Stimulated activated CD4-positive, alpha-beta T cell treated with anti-CD3 and anti-CD28 coated beads, Interleukin-4, amount 100 ng/mL, for 24 hours (primary cell): ENCODE results near the gene STK35.
"Not testable (repeated sequence)": the region's sequence is repeated elsewhere in the genome, so short reads cannot be mapped to it uniquely, and the experiment has no call there.

Experiments
- DNase-seq: peaks from one replicate; pipeline ENCODE4 v3.0.0-alpha.2; 2020

STK35 gene

DNA sequence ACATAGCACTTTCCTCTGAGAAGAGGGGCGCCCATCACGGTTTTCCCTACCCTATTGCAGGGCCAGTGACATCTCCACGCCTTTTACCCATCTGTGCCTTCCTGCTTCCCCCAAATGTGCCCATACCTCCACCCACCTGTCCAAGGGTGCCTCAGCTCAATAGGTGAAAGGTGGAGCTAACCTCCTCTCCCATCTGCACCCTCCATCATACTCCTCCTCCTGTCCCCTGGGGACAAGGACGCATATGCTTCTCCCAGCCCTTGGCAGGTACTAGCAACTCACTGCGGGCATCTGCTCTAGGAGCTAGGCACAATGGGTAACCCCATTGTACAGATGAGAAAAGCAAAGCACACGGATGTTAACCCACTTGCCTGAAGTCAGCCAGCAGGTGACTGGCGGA, 62.8 kb downstream of the STK35 start:
- DNase-seq: no peak

- DNase-seq: no peak
Observed at GRCh38 chr20:2164966-2165365, 63.3 kb downstream of the STK35 start.

DNA sequence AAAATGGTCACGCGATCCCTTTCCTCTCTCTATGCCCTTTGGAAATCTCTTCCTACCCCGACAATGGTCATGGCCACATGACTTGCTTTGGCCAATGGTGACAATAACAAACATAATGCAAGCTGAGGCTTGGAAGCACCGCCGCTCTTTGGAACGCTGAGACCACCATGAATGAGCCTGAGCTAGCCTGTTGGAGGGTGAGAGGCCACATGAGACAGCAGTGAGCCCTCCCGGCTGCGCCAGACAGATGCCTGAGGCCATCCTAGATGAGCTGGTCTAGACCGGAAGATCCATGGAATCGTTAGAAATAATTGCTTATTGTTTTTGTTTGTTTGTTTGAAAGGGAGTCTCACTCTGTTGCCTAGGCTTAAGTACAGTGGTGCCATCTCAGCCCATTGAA, 64.2 kb downstream of the STK35 start:
- no peak for DNase-seq

GRCh38 chr20:2167112-2167511, 65.5 kb downstream of the STK35 start:
- no peak for DNase-seq

DNA sequence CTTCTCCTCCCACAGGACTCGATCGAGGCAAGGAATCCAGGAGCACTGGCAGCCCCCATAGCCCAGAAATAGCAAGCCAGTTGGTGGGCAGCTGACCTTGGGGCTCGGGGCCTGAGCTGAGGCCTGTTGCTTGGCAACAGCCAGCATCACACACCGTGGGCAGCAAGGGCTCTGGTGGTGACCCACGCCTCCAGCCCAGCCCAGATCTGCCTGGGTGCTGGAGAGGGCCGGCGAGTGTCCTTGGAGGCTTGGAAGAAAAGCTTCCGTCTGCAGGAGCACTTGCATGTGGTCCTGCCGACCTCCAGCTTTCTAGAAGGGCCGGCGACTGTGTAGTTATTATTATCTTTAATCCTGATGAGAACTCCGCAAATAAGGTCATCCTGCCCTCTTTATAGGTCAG, 67.3 kb downstream of the STK35 start:
- DNase-seq: no peak

DNA sequence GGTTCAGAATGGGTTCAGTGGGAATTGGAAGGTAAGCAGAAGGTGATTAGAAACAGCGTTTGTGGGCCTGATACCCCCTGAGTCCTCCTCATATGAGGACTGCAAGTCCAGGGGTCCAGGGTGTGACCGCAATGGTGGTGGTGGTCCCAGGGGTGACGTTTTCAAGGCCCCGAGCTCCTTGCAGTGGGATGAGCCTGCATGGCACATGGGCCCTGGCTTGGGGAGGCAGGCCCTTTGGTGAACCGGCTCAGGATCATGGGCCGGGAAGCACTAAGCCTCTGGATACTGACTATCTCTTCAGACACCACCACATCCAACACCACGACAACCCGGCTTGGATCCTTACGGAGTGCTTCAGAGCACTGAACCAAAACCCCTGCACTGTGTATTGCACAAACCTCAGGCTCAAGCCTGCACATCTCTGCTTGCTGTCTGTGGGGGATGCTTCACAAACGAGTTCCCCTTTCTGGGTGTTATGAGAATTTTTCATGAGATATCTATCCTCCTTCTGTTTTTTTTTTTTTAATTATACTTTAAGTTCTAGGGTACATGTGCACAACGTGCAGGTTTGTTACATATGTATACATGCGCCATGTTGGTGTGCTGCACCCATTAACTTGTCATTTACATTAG, 67.9 kb downstream of the STK35 start:
- DNase-seq: no peak

DNA sequence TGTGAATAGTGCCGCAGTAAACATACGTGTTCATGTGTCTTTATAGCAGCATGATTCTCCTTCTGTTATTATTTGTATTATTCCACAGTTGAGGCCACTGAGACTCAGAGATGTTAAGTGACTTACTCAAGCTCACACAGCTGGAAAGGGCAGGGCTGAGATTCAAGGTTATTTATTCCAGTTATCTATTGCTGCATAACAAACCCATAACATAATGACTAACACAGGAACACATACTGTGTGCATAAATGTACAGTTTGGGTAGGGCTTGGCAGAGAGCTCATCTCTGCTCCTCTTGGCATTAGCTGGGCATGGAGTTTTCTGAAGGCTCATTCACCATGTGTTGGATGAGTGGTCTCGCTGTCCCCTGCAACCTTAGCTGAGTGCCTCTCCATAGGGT, 68.8 kb downstream of the STK35 start:
- DNase-seq: no peak

GRCh38 chr20:2171266-2171790, 69.7 kb downstream of the STK35 start:
- DNase-seq: no peak

GRCh38 chr20:2171840-2172239, 70.2 kb downstream of the STK35 start:
- DNase-seq: not testable (repeated sequence)

DNA sequence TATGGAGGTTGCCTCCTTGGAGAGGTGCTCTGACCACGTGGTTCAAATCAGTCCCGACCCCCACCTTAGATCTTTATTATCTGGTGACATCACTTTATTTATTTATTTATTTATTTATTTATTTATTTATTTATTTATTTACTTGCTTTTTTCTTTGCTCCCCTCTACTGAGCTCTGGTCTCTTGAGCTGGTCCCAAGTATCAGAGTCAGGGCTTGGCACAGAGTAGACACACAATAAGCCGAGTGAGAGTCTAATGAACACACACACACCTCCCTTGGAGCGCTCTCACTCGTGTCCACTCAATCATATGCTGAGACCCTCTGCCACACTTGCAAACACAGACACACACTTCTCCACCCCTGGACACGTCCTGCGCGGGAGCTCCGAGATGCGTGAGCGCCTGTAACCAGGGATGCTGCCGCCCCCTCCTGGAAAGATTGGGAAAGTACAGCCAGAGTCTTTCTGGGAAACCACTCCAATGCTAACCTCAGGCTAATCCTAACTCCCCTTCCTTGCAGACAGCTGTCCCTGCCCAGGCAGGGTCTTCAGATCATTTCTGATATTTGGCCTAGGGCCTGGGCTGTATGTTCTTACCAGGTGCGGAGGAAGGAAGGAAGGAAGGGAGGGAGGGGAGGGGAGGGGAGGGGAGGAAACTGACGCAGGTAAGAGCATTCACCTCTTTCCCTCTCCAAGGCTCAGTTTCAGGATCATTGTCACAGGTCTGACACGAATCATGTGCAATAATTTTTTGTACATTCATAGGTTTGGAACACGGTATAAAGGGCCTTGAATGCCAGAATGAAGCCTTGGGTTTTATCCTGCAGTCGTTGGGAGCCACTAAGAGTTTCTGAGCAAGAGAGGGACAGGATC, 70.9 kb downstream of the STK35 start:
- DNase-seq: peak; percentile 74

DNA sequence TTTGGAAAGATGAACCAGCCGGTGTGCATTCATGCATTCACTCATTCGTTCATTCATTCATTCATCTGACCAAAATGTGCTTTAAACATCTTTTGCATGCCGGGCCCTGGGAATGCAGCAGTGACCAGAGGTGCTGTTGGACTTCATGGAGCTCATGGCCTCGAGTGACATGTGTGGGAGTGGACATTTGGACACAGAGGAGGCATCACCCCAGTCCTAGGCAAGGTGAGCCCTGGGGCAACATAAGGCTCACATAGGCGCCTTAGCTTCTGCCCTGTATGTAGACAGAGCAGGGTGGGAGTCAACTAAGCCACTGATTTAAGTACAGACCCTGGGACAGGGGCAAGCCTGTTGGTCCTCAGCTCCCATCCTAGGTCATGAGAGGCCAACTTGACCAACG, 71.6 kb downstream of the STK35 start:
- no peak for DNase-seq

- no peak for DNase-seq
Observed at GRCh38 chr20:2174067-2174466, 72.4 kb downstream of the STK35 start.

DNA sequence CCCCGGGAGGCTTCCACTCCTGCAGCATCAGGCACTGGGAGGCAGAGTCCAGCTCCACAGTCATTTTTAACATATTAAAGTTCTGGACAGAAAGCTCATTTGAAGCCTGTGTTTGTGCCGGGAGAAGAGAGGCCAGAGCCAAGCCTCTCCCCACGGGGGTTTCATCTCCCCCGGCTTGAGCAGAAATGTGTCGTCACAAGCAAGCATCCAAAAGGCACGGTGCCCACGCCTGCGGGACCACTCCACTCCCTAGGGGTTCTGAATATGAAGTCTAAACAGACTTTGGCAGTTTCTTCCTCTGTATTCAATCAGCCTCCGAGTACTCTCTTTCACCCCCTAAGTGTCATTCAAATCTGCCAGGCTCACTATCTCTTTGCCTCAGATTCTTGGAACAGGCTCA, 75.3 kb downstream of the STK35 start:
- DNase-seq: no peak

DNA sequence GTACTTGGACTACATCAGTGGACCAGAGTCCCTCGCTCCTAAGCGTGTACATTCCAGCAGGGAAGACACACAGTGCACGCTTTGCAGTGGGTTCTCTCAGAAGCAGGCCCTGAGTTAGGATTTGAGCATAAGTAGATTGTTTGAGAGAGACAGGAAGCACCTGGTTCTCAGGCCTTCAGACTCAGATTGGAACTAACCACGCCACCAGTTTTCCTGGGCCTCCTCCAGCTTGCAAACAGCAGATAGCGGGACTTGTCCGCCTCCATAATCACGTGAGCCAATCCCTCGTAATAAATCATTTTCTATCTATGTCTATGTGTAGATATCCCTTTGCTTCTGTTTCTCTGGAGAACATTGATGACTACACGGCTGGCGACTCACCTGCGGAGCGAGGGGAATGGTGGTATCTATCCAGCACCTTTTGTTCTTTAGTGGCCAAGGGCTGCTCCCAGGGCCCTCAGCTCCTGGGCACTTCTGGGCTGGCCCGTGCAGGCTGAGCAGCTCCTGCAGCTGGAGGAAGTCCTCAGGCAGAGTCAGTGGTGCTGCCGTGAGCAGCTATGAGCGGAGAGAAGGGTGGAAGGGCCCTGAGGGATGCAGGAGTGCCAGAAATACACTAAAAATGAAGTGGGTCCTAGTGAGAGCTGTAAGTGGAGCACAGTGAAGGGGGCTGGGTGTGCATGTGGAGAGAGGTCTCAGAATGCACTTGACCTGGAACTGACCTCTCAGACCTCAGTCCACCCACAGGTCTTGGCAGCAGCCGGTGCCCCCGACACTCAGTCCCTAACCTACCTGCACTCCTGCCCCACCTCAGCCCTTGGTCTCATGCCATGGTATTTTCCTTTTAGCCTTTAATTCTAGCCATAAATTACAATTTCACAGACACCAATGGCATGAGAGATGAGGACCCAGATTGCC, 76.9 kb downstream of the STK35 start:
- no peak for DNase-seq

GRCh38 chr20:2179233-2179580, 77.6 kb downstream of the STK35 start:
- DNase-seq: no peak

DNA sequence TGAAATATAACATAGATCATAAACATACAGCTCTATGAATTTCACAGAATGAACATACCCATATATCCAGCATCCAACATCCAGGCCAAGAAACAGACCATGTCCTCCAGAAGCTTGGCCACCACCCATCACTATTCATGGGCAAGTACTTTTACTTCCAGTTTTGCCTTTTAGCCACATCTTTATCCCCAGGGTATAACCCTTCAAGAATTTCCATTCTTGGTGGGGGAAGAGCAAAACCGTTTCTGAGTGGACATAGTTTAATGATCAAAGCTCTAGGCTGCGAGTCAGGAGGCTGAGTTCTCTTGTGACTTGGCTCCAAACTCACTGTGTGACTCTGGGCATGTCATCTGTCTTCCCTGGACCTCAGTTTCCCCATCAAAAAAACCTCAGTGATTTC, 78.3 kb downstream of the STK35 start:
- DNase-seq: no peak

DNA sequence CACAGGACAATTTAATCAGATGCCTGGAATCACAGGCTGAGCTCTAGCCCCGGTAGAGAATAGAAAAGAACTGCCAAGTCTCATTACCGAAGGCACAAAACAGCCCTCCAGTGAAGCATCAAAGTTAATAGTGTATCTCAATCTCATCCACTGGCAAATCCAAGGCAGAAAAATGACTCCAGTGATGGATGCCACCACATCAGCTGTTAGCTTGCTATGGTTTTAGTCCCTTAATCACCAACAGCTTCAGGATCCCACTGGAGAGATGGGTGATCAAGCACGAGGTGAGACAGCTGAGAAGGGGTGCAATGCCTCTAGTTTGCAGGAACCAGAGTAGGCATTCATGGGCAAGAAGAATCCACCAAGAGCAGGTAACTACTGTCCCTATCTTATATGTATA, 81.8 kb downstream of the STK35 start:
- no peak for DNase-seq

DNA sequence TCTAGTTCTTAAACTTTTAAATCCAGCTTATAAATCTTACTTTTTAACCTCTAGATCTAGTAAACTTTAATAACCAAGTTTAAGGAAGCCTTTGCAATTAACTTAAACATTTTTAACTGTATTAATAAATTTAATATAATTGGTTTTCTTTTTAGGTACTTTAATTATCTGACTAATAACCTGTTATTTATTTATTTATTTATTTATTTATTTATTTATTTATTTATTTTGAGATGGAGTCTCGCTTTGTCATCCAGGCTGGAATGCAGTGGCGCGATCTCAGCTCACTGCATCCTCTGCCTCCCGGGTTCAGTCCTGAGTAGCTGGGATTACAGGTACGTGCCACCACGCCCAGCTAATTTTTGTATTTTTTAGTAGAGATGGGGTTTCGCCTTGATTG, 83.3 kb downstream of the STK35 start:
- DNase-seq: not testable (repeated sequence)

GRCh38 chr20:2195614-2196013, 94.0 kb downstream of the STK35 start:
- DNase-seq: no peak

DNA sequence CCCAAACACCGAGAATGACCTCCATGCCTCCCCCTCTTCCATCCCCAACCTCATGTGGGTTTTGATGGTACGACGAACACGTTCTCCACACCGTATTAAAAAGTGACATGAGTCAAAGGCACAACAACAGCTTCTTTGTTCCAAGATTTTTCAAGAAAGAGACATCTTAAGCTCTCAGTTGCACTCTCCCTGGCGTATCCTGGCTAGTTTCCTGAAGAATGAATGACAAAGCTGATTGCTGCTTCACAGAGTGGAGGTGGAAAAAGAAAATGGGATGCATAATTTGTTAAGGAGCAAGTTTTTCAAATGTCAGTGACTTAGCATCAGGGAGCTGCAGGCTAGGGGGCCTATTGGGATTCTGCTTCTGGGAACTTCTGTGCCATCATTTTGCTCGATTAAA, 95.5 kb downstream of the STK35 start:
- DNase-seq: no peak
